GM18909 (cell line): ENCODE data around the gene NT5C1B.
"Not testable (repeated sequence)": the region's sequence is repeated elsewhere in the genome, so short reads cannot be mapped to it uniquely, and the experiment has no call there.

Experiments used
- ATAC-seq: cut with Tn5 transposase; IDR thresholded peaks from one replicate; pipeline ENCODE4 v1.9.1; 2021; ENCODE audit warnings: mild to moderate bottlenecking; ENCODE audit not compliant: unreplicated experiment, poor library complexity

Gene NT5C1B

DNA sequence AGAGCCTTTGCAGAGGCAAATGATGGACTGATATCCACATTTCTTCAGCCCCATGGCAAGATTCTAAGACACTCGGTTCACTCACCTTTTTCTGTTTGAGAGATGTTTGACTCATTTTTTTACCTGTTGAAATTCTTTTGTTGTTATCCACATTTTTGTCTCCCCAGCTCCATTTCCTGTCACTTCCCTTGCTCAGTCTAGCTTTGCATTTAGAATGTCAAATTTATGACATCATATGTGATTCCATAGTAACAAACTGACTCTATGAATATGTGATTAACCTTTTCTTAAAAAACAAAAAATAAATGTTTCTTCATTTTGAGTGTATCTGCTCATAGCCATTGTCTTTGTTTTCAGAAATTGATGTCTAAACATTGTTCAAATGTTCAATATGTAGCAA, at the start of gene NT5C1B:
NT5C1B (minus strand) TSS at position 216 of the 400 bp plus-strand sequence; CDS start at position 115, 101 bp downstream.
- no peak for ATAC-seq

DNA sequence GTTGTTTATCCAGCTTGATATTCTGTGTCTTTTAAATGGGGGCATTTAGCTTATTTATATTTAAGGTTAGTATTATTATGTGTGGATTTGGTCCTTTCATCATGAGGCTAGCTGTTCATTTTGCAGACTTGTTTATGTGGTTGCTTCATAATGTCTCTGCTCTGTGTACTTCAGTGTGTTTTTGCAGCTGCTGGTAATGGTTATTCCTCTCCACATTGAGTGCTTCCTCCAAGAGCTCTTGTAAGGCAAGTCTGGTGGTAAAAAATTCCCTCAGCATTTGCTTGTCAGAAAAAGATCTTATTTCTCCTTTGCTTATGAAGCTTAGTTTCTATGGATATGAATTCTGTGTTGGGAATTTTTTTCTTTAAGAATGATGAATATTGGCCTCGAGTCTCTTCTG, 47.8 kb upstream of the NT5C1B start:
- no peak for ATAC-seq

DNA sequence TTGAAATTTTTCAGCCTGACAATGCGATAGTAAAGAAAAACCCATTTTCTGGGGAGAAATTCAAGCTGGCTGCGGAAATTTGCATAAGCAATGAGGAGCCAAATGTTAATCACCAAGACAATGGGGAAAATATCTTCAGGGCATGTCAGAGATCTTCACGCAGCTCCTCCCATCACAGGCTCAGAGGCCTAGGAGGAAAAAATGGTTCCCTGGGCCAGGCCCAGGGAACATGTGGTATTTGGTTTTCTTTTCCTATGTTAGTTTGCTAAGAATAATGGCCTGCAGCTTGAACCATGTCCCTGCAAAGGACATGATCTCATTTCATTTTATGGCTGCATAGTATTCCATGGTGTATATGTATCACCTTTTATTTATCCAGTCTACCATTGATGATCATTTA, 43.3 kb upstream of the NT5C1B start:
- ATAC-seq, result not testable (repeated sequence)

DNA sequence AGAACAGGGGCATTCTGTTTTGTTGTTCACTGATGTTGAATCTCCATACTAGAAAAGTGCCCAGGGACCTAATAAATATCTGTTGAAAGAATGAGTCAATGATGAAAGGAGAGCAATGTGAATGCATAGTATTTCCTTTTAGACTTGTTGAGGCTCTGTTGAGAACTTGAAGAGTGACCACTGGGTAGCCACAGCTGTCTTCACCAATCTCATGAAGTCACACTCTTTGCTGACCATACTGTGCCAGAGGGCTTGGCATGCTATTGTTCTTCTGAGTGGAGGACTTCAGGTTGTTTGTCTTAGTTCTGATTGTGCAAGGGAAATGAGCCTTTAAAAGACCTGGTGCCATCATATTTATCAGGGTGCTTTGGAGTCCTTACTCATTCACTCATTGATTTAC, 41.6 kb upstream of the NT5C1B start:
- no peak for ATAC-seq

DNA sequence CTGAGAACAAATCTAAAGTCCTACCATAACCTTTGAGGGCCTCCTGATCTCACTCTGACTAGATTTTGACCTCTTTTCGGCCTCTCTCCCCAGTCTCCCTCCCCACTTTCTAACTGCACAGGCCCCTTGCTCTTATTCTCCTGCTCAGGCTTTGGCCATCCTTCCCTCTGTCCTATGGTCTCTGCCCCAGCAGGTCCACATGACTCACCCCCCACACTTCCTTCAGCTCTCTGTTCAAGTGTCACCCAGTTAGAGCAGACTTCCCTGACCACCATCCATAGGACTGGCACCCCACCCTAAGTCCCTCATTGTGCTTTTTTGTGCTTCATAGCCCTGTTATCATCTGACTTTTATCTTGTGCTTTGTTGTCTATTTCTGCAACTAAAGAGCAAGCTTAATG, 41.2 kb upstream of the NT5C1B start:
- no peak for ATAC-seq

DNA sequence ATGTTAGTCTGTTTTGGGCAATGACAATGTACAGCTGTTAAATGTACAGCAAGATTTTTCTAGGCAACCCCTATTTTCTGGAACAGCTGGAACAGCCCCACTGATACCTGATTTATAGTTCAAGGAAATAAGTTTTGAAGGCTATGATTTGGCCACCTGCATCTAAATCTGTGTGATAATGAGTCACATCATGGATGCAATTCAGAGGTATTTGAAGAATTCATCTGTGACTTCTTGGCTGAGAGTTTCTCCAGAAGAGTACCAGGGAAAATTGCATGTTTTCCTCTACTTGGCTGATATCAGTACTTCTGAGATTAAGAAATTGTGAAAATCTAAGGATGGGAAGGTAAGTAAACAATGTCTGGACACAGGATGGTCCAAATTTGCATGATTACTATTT, 40.7 kb upstream of the NT5C1B start:
- no peak for ATAC-seq

DNA sequence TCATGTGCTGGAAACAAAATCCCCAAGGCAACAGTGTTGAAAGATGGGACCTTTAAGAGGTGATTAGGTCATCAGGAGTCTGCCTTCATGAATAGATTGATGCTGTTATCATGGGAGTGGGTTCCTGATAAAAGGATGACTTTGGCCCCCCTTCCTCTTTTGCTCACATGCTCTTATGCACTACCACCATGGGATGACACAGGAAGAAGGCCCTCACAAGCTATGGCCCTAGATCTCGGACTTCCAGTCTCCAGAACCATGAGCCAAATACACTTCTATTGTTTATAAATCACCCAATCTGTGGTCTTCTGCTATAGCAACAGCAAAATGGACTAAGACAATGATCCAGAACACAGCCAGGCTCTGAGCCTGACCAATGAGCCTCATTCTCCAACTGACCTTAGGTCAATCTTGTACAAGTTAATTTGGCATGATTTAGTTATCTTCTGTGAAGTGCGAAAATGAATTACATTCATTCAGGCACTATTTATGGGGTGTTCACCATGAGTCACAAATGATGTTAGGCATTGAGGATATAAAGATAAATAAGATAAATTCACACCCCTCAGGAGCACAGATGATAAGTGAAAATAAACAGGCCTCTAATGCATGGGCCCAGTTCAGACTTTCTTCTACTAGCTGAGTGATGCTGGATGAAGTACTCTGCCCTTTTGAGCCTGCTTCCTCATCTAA, 37.7 kb upstream of the NT5C1B start:
- ATAC-seq, result no peak

DNA sequence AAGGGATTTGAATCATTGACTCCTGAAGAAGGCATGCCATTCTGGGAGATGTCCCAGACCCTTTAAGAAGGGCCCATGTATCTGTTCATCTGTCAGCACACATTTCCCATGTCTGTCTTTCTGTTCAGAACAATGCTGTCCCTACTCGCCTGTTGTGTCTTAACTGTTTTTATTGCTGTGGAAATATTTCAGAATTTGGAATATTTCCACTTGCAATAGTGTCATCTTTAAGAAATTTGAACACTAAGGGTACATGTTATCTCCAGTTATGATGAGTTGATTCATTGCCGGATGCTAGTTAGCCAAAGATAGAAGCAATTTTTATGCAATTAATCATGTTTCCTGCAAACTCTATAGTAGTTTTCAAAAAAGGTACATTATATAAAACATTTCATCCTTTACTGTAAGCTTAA, 36.9 kb upstream of the NT5C1B start:
- ATAC-seq, result no peak

DNA sequence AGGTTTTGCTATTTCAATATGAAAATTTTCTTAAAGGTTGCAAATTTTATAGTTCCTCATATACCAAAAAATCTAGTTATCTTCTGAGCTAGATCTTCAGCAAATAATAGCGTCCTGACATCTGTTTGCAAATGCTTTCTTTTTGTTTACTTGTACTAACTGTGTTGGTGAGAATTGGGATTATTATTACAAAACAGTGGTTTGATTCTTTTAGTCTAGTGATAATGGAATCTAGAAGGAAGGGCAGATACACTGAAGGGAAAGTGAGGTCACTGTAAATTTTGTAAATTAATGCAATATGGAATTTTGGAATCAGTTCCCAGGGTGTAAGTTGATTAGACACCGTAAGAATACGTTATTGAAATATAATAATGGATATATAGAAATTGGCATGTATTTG, 36.2 kb upstream of the NT5C1B start:
- no peak for ATAC-seq

DNA sequence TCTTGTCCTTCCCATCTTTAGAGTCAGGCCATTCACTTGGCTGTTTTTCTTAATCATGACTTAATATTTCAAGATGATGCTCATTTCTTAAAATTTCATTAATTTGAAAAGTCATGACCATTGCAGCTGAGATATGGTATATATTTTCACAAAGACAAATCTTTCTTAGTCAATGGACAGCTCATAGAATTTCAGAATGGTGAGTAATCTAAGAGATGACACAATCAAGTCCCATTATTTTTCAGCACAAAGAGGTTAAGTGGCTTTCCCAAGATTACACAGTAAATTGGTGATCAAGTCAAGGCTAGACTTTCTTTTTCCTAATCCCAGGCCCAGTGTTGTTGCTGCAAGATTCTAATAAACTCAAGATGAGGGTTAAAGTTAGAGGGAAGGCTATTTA, 34.4 kb upstream of the NT5C1B start:
- ATAC-seq, result no peak

DNA sequence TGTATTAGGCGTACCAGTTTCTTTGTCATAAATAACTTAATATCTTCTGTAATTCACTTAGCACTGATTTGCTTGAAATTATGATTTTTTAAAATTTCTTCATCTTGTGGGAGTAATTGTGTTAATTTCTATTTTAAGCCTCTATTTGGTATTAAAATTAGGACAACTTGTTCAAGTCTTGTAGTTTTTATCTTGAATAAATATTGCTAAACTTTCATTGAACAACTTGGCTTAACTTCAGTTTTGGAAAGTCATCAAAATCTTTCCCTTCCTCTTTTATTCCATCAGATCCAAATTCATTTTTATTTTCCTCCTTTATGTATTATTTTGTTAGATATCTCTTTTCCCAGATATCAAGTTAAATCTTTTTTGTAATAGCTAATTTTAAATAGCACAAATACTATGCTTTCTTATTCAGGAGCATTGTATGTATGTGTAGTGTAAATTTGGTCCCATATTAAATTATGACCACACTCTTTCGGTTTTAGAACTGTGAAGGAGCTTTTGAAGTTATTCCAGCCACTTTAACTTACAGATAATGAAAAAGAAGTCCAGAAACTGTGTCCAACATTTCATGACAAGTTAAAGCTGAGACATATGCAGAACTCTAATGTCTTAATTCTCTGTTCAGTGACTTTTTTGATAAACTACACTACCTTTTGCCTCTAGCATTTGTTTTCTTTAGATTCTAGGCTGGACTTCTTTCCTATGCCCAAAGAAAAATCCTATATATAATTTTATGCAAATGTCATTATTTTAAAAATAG, 31.7 kb upstream of the NT5C1B start:
- no peak for ATAC-seq

DNA sequence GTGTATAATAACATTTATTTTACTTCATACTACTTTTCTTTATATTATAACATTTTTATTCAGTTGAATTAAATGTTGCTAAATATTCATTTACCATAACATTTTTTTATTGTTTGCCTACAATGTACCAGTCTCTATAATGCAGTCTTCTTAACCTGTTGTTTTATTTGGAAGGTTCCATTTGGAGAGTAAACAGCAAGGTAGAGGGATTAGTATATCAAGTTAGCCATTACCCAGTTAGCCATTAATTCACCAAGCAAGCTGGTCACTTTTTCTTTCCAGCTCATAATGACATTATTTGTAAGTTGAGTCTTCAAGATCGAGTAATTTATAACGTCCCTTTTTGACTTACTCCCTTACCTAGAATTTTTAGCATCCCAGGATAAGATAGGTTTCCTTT, 29.7 kb upstream of the NT5C1B start:
- ATAC-seq, result no peak

DNA sequence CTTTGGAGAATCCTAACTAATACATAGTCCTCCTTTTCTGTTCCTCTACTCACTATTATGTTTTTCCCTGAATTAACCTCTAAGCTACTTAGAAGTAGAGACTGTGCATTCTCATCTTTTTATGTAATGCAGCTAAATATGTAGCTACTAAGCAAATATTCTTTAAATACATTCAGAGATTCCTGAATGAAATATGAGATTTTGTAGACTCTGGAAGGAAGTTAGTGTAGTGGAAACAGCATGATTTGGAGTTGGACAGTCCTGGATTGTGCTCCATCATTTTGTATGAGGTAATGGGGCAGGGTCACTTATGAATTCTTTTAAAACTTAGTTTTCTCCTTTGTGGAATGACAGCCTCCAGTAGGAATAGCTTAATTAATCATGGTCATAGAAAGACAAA, 24.7 kb upstream of the NT5C1B start:
- no peak for ATAC-seq

DNA sequence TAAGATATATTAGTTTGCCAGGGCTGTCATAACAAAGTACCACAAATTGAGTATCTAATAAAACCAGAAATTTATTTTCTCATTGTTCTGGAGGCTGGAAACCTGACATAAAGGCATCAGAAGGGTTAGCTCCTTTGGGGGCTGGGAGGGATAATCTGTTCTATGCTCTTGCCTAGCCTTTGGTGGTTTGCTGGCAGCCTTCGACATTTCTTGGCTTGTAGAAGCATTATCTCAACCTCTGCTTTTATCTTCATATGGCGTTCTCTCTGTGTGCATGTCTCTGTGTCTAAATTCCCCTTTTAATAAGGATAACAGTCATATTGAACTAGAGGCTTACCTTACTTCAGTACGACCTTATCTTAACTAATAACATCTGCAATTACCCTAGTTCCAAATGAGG, 22.8 kb upstream of the NT5C1B start:
- no peak for ATAC-seq

DNA sequence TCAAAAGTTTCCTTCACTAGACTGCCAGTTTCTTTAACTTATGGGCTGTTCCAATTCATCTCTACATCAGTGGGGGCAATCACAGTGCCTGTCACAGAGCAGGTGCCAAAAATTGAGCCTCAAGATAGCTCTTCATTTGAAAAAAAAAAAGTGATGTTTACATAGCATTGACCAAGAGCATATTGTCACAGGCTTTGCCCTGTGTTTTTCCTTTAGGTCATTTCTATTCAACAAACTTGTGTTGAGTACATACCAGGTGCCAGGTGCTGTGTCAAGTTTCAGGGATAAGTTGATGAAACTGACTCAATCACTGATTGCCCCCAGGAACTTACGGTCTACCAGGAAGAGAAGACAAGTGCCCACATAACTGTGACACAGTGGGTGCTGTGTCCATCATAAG, 22.2 kb upstream of the NT5C1B start:
- no peak for ATAC-seq

DNA sequence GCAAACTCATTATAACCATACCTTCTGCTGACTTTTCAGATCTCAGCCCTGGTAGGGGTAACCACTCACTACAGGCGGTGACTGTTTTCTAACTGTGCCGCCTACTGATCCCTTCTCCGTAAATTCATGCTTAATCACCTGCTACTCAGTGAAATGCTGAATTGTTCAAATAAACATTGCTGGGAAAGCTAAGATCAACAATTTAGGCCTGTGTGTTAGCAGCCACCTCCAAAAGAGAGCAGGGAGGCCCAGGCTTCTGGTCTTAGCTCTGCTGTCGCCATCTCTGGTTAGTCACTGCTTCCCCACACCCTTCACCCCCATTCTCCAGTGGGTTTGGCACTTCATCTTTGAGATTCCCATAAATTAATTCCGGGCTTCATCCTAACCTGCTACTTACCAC, 21.8 kb upstream of the NT5C1B start:
- no peak for ATAC-seq

DNA sequence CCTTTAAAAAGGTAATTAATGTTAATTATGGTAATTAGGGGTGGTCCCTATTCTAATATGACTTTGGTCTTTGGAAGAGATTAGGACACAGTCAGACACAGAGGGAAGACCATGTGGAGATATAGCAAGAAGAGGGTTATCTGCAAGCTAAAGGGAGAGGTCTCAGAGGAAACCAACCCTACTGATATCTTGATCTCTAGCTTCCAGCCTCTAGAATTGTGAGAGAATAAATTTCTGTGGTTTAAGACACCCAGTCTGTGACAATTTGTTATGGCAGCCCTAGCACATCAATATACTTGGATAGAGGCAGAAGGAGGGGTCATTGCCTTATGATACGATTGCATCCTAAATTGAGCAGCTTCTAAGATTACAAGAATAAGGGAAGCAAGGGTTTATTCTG, 21.3 kb upstream of the NT5C1B start:
- no peak for ATAC-seq

DNA sequence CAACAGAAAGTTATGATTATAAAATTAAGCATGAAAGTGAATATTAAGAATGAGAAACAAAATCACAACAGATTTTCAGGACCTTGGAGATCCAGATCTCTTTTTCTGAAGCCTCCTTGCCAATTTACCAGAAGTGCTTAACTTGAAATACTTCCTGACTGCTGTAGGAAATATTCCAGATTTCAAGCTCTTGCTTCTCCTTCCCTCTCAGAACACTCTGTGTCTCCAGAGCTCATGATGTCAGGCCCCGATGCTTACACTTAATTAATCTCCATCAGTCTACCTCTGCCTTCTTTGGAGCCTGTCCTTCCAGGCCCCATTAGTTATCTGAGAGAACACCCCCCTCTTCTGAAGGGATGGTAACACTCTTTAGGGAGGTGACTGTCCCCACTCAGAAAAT, 20.7 kb upstream of the NT5C1B start:
- no peak for ATAC-seq

DNA sequence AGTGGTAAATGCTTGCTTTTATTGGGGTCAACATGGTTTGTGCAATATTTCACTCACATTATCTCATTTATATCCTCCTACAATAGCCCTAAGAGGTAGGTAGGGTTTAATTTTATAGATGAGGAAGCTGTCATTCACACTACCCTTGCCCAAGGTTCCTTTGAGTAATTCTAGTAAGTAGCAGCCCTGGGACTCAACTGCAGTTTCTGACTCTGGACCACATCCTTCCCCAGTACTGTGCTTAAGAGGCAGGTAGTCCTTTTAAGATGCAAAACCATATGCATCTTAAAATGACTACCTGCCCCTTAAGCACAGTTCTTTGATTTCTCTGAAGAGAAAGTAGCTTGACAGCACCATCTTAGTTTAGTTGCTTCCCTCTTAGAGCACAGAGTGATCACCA, 15.7 kb upstream of the NT5C1B start:
- ATAC-seq, result no peak

DNA sequence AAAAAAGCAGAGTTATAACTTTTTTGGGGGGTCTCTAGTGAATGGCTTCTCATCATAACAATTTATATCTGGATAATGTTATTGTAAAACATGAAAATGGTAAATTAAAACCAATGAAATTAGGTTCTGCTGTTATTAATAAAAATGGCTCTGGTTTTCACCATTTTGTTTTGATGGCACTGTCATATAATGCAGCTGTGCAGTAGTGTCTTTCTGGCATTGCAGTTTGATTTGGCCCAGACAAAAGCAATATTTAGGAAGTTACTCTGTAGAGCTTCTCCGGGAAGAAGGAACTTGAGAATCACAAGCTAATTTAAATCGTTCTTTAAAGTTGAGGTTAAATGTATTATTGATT, 15.1 kb upstream of the NT5C1B start:
- no peak for ATAC-seq

DNA sequence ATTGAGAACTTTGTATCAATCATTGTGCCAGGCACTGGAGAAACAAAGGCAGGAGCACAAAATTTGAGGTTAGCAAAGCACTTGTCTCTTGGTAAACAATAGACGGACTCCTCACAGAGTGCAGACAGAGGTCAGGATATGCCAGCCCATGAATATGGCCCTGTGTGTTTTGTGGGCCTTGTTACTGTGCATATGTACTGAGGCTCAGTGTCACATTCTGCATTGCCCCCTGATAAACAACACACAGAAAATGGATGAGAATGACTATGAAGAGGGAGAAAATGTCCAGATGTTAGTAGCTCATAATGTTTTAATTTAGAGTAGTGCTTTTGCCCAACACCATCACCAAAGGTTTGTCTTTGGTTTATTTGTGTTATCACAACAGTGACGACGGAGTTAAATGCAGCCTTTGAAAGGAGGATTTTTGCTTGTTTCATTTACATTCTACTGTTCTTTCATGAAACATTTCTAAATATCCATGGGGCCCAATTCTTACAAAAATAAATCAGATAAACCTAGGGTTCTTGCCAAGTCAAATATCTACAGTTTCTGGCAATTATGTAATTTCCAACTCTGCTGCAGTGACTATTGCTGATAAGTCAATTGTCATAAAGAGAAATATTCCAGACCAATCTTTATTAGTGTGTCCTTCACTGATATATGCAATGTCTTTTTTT, 14.6 kb upstream of the NT5C1B start:
- no peak for ATAC-seq

DNA sequence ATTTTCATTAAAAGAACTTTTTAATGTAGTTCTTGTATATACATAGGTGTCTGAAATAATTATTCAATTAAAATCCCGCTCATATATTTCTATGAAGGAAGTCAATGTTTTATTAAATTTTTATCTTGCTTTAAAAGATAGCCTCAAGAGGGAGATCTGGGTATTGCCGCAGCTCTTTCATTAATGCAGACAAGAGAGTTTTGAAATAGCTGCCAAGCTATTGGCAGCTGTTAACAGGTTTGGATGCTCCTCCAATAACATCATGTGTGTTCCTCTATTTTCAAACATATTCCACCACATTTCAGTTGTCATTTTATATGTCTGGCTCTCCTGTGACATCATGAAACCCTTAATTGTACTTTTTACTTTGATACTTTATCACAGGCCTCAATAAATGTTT, 12.9 kb upstream of the NT5C1B start:
- no peak for ATAC-seq
